ENCODE results near the gene GRK6.

- no peak for TF ChIP-seq CTCF (IDR thresholded peaks at IDR 0.05)
- no peak for TF ChIP-seq POLR2A (IDR thresholded peaks at IDR 0.05)
These were observed 6.6 kb downstream of the GRK6 start for GRCh38 chr5:177432839-177433657.

All from tibial nerve (tissue), 3 donors.